HEK293 (cell line): Measurements from ENCODE around the gene PLCB3.

Experiments
- AEBP2 ChIP-seq: fragments of 450-650 bp; formaldehyde crosslinking; IDR thresholded peaks from 2 replicates; pipeline ENCODE4 v1.5.1; 2016; ENCODE audit warnings: missing biosample characterization, missing genetic modification characterization, borderline replicate concordance
- GLI2 ChIP-seq: fragments of 450-650 bp; formaldehyde crosslinking; IDR thresholded peaks from 2 replicates; pipeline ENCODE4; 2017; ENCODE audit warnings: missing biosample characterization, missing genetic modification characterization, low read depth, borderline replicate concordance
- GLIS1 ChIP-seq: fragments of 450-650 bp; formaldehyde crosslinking; IDR thresholded peaks from 2 replicates; pipeline ENCODE4 v1.5.1; 2016; ENCODE audit warnings: missing biosample characterization, missing genetic modification characterization
- HOXD13 ChIP-seq: sonication (generic); formaldehyde crosslinking; IDR thresholded peaks from 2 replicates; pipeline ENCODE4 v1.8.0; 2022; ENCODE audit warnings: missing genetic modification reagents, borderline replicate concordance
- PRDM1 ChIP-seq: fragments of 450-650 bp; formaldehyde crosslinking; IDR thresholded peaks from 2 replicates; pipeline ENCODE4; 2016; ENCODE audit warnings: missing biosample characterization, missing genetic modification characterization
- YY2 ChIP-seq: fragments of 450-650 bp; formaldehyde crosslinking; IDR thresholded peaks from 2 replicates; pipeline ENCODE4 v1.5.1; 2016; ENCODE audit warnings: missing biosample characterization, missing genetic modification characterization
- ZBTB11 ChIP-seq: fragments of 450-650 bp; formaldehyde crosslinking; conservative IDR thresholded peaks from 2 replicates; pipeline ENCODE4 v1.5.1; 2016; ENCODE audit warnings: low read depth, missing biosample characterization, missing genetic modification characterization
- ZBTB48 ChIP-seq: fragments of 450-650 bp; formaldehyde crosslinking; IDR thresholded peaks from 2 replicates; pipeline ENCODE4 v1.5.1; 2016; ENCODE audit warnings: missing biosample characterization, missing genetic modification characterization
- ZBTB49 ChIP-seq: fragments of 450-650 bp; formaldehyde crosslinking; IDR thresholded peaks from 2 replicates; pipeline ENCODE4 v1.5.1; 2016; ENCODE audit warnings: missing biosample characterization, missing genetic modification characterization, low read depth
- ZEB2 ChIP-seq: fragments of 450-650 bp; formaldehyde crosslinking; IDR thresholded peaks from 2 replicates; pipeline ENCODE4 v1.5.1; 2016; ENCODE audit warnings: missing biosample characterization, missing genetic modification characterization
- ZFP3 ChIP-seq: fragments of 450-650 bp; formaldehyde crosslinking; IDR thresholded peaks from 2 replicates; pipeline ENCODE4 v1.5.1; 2016; ENCODE audit warnings: low read depth, missing biosample characterization, missing genetic modification characterization
- ZNF169 ChIP-seq: fragments of 450-650 bp; formaldehyde crosslinking; IDR thresholded peaks from 2 replicates; pipeline ENCODE4 v1.5.1; 2016; ENCODE audit warnings: missing biosample characterization, missing genetic modification characterization
- ZNF174 ChIP-seq: fragments of 450-650 bp; formaldehyde crosslinking; IDR thresholded peaks from 2 replicates; pipeline ENCODE4 v1.5.0; 2017; ENCODE audit warnings: missing biosample characterization, mild to moderate bottlenecking, missing genetic modification characterization
- ZNF2 ChIP-seq: fragments of 450-650 bp; formaldehyde crosslinking; IDR thresholded peaks from 2 replicates; pipeline ENCODE4 v1.5.1; 2016; ENCODE audit warnings: missing biosample characterization, missing genetic modification characterization
- ZNF248 ChIP-seq: fragments of 450-650 bp; formaldehyde crosslinking; IDR thresholded peaks from 2 replicates; pipeline ENCODE4 v1.5.1; 2017; ENCODE audit warnings: missing biosample characterization, missing genetic modification characterization
- ZNF266 ChIP-seq: fragments of 450-650 bp; formaldehyde crosslinking; IDR thresholded peaks from 2 replicates; pipeline ENCODE4 v1.5.1; 2016; ENCODE audit warnings: missing biosample characterization, missing genetic modification characterization, low read depth
- ZNF311 ChIP-seq: fragments of 450-650 bp; formaldehyde crosslinking; IDR thresholded peaks from 2 replicates; pipeline ENCODE4 v1.5.1; 2017; ENCODE audit warnings: missing biosample characterization, missing genetic modification characterization, borderline replicate concordance
- ZNF350 ChIP-seq: fragments of 450-650 bp; formaldehyde crosslinking; IDR thresholded peaks from 2 replicates; pipeline ENCODE4 v1.5.0; 2017; ENCODE audit warnings: missing biosample characterization, mild to moderate bottlenecking, missing genetic modification characterization
- ZNF394 ChIP-seq: fragments of 450-650 bp; formaldehyde crosslinking; IDR thresholded peaks from 2 replicates; pipeline ENCODE4 v1.5.1; 2016; ENCODE audit warnings: missing biosample characterization, missing genetic modification characterization, mild to moderate bottlenecking, moderate library complexity, borderline replicate concordance
- ZNF449 ChIP-seq: fragments of 450-650 bp; formaldehyde crosslinking; IDR thresholded peaks from 2 replicates; pipeline ENCODE4 v1.5.1; 2017; ENCODE audit warnings: missing biosample characterization, mild to moderate bottlenecking, missing genetic modification characterization, moderate library complexity
- ZNF473 ChIP-seq: fragments of 450-650 bp; formaldehyde crosslinking; IDR thresholded peaks from 2 replicates; pipeline ENCODE4 v1.5.1; 2017; ENCODE audit warnings: missing biosample characterization, missing genetic modification characterization
- ZNF501 ChIP-seq: fragments of 450-650 bp; formaldehyde crosslinking; IDR thresholded peaks from 2 replicates; pipeline ENCODE4 v1.5.1; 2016; ENCODE audit warnings: missing biosample characterization, missing genetic modification characterization
- ZNF521 ChIP-seq: fragments of 450-650 bp; formaldehyde crosslinking; IDR thresholded peaks from 2 replicates; pipeline ENCODE4 v1.5.1; 2017; ENCODE audit warnings: missing biosample characterization, mild to moderate bottlenecking, missing genetic modification characterization
- ZNF530 ChIP-seq: fragments of 450-650 bp; formaldehyde crosslinking; IDR thresholded peaks from 2 replicates; pipeline ENCODE4 v1.5.1; 2016; ENCODE audit warnings: low read depth, missing biosample characterization, missing genetic modification characterization
- ZNF585B ChIP-seq: fragments of 450-650 bp; formaldehyde crosslinking; IDR thresholded peaks from 2 replicates; pipeline ENCODE4 v1.5.1; 2016; ENCODE audit warnings: missing biosample characterization, missing genetic modification characterization
- ZNF596 ChIP-seq: fragments of 450-650 bp; IDR thresholded peaks from 2 replicates; pipeline ENCODE4 v1.5.0; 2018; ENCODE audit warnings: missing biosample characterization, mild to moderate bottlenecking, missing genetic modification characterization, moderate library complexity
- ZNF629 ChIP-seq: fragments of 450-650 bp; formaldehyde crosslinking; IDR thresholded peaks from 2 replicates; pipeline ENCODE4 v1.5.1; 2017; ENCODE audit warnings: missing biosample characterization, missing genetic modification characterization
- ZNF692 ChIP-seq: fragments of 450-650 bp; formaldehyde crosslinking; IDR thresholded peaks from 2 replicates; pipeline ENCODE4 v1.5.1; 2016; ENCODE audit warnings: missing biosample characterization, missing genetic modification characterization
- ZNF830 ChIP-seq: fragments of 450-650 bp; IDR thresholded peaks from 2 replicates; pipeline ENCODE4 v1.5.0; 2018; ENCODE audit warnings: missing biosample characterization, missing genetic modification characterization, low read depth, mild to moderate bottlenecking, moderate library complexity
- ZSCAN23 ChIP-seq: fragments of 450-650 bp; formaldehyde crosslinking; IDR thresholded peaks from 2 replicates; pipeline ENCODE4 v1.5.1; 2016; ENCODE audit warnings: missing biosample characterization, missing genetic modification characterization

The PLCB3 gene

GRCh38 chr11:64230171-64230984 lies 21.0 kb upstream of the PLCB3 start, which contains the start of gene DNAJC4 (continued):
- TF ChIP-seq ZFP3 (tag by site-specific recombination): no peak
- TF ChIP-seq GLI2 (tag by site-specific recombination): no peak
- peak; percentile 62; the same call in 1 of the 2 replicates for TF ChIP-seq ZBTB48
- no peak for TF ChIP-seq ZNF2 (tag by site-specific recombination)
- TF ChIP-seq PRDM1: no peak
- TF ChIP-seq GLIS1 (tag by site-specific recombination): peak; percentile 71
- peak; percentile 81 for TF ChIP-seq ZNF449 (tag by site-specific recombination)
- no peak for TF ChIP-seq ZNF350
- no peak for TF ChIP-seq HOXD13
- TF ChIP-seq ZNF530 (tag by site-specific recombination): no peak
- TF ChIP-seq ZNF266 (tag by site-specific recombination): peak; percentile 39; the same call in 1 of the 2 replicates
- TF ChIP-seq ZNF311: no peak
- TF ChIP-seq ZNF596 (tag by site-specific recombination): no peak
- TF ChIP-seq ZBTB11: 0 out of 2 replicates have a peak, but pooled peaks have one; percentile 7
- no peak for TF ChIP-seq AEBP2 (tag by site-specific recombination)
- no peak for TF ChIP-seq ZNF248 (tag by site-specific recombination)
- TF ChIP-seq ZEB2: peak; percentile 80
- TF ChIP-seq ZBTB49 (tag by site-specific recombination): no peak
- no peak for TF ChIP-seq ZNF585B (tag by site-specific recombination)
- TF ChIP-seq ZNF473 (tag by site-specific recombination): no peak
- 0 out of 2 replicates have a peak, but pooled peaks have one; percentile 40 for TF ChIP-seq YY2 (tag by site-specific recombination)
- peak; percentile 67 for TF ChIP-seq ZNF629 (tag by site-specific recombination)
- no peak for TF ChIP-seq ZNF692 (tag by site-specific recombination)
- TF ChIP-seq ZNF394 (tag by site-specific recombination): no peak
- no peak for TF ChIP-seq ZNF830 (tag by site-specific recombination)
- no peak for TF ChIP-seq ZNF174
- TF ChIP-seq ZNF521: no peak
- no peak for TF ChIP-seq ZNF501 (tag by site-specific recombination)
- no peak for TF ChIP-seq ZSCAN23 (tag by site-specific recombination)
- TF ChIP-seq ZNF169 (tag by site-specific recombination): no peak
